GM19372 (cell line): ENCODE results near the gene FDX1.

Experiments used
- ATAC-seq: cut with Tn5 transposase; IDR thresholded peaks from one replicate; pipeline ENCODE4 v1.9.1; 2021; ENCODE audit warnings: mild to moderate bottlenecking, low read depth, moderate library complexity; ENCODE audit not compliant: unreplicated experiment

Gene FDX1

GRCh38 chr11:110465231-110465630 lies 35.5 kb downstream of the FDX1 start:
- ATAC-seq: no peak

- no peak for ATAC-seq
These were observed 37.8 kb downstream of the FDX1 start for GRCh38 chr11:110467556-110467955.

GRCh38 chr11:110468121-110468520 lies 38.4 kb downstream of the FDX1 start:
- no peak for ATAC-seq

- ATAC-seq: no peak
These were observed 39.4 kb downstream of the FDX1 start for GRCh38 chr11:110469127-110469526.

- ATAC-seq: no peak
These were observed 41.0 kb downstream of the FDX1 start for GRCh38 chr11:110470716-110471115.

GRCh38 chr11:110471371-110471770 lies 41.6 kb downstream of the FDX1 start:
- no peak for ATAC-seq

GRCh38 chr11:110472858-110473257 lies 43.1 kb downstream of the FDX1 start:
- ATAC-seq: no peak

GRCh38 chr11:110473706-110474105 lies 44.0 kb downstream of the FDX1 start:
- ATAC-seq: no peak

- no peak for ATAC-seq
These were observed 44.8 kb downstream of the FDX1 start for GRCh38 chr11:110474578-110474977.

- no peak for ATAC-seq
These were observed 45.9 kb downstream of the FDX1 start for GRCh38 chr11:110475671-110476070.

- no peak for ATAC-seq
These were observed 48.7 kb downstream of the FDX1 start for GRCh38 chr11:110478410-110478809.

GRCh38 chr11:110479108-110480101 lies 49.7 kb downstream of the FDX1 start:
- ATAC-seq: no peak

GRCh38 chr11:110481523-110481922 lies 51.8 kb downstream of the FDX1 start:
- ATAC-seq: no peak

GRCh38 chr11:110486156-110486555 lies 56.4 kb downstream of the FDX1 start:
- no peak for ATAC-seq

GRCh38 chr11:110488446-110488845 lies 58.7 kb downstream of the FDX1 start:
- ATAC-seq: no peak

- ATAC-seq: no peak
These were observed 61.1 kb downstream of the FDX1 start for GRCh38 chr11:110490886-110491285.

GRCh38 chr11:110491577-110492320 lies 62.0 kb downstream of the FDX1 start:
- no peak for ATAC-seq

GRCh38 chr11:110492321-110492685 lies 62.6 kb downstream of the FDX1 start:
- no peak for ATAC-seq

GRCh38 chr11:110493346-110493745 lies 63.6 kb downstream of the FDX1 start:
- ATAC-seq: no peak

GRCh38 chr11:110497231-110497978 lies 67.7 kb downstream of the FDX1 start:
- no peak for ATAC-seq

- no peak for ATAC-seq
These were observed 71.7 kb downstream of the FDX1 start for GRCh38 chr11:110501428-110501827.
